ENCODE data around the gene WDR4.
"Not testable (repeated sequence)": the region's sequence is repeated elsewhere in the genome, so short reads cannot be mapped to it uniquely, and the experiment has no call there.

The WDR4 gene

DNA sequence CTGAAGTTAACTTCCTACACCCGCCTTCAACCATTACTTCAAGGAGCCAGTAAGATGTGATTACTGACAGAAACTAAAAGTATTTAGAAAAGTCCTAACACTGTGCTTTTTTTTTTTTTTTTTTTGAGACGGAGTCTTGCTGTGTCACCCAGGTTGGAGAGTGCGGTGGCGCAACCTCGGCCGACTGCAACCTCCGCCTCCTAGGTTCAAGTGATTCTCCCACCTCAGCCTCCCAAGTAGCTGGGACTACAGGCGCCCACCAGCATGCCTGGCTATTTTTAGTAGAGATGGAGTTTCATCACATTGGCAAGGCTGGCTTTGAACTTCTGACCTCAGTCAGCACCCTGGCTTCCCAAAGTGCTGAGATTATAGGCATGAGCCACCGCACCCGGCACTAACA lies 3.5 kb downstream of the WDR4 start:
- not testable (repeated sequence) for DNase-seq

DNA sequence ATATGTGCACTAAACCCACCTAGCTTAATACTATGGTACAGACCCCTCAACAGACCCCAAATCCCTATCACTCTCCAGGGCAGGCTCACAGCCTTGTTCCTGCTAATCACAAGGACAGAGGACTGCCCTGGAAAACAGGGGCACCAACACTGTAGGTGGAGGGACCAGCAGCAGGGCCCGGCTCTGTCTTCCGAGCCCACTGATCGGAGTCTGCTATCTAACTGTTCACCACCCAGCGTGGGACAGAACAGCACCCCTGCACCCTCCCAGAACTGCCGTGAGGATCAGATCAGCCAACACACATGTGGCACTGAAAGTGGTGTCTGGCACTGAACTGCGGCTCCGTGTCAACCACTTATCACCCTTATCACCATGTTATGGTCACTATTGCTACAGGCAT lies 6.2 kb downstream of the WDR4 start:
- no peak for DNase-seq

DNA sequence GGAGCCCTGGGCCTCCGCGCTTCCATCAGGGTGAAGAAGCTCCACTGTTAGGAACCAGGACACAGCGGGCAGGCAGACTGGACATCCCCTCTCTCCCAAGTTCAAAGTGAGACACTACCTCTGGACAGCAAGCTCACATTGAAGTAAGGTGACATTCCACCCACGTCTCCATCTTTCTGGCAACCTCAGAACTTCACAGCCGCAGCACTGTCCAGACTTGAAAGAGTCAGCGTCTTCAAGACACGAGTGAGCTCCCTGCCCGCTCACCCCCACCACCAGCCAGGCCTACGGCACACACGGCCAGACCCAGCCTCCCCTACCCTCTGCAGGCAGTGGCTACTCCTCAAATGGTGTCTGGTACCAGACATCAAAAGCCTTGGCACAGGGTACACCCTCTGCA lies 11.1 kb downstream of the WDR4 start:
- no peak for DNase-seq

DNA sequence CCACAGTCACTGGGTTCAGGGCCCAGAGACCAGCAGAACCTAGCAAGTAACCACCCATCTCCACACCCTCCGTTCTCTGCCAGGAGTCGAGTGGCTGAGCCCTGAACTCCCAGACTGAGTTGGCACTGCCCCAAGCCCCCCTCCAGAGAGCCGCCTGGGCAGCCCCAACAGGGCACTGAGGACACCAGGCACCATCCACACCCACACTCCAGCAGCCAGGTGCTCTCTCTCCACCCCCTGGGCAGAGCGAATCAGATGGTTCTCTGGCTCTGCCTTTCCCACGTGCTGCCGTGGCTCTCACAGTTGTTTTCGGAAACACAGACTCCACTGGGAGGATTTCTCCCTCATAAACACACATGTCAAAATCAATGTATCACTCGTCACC lies 13.6 kb downstream of the WDR4 start:
- no peak for DNase-seq

DNA sequence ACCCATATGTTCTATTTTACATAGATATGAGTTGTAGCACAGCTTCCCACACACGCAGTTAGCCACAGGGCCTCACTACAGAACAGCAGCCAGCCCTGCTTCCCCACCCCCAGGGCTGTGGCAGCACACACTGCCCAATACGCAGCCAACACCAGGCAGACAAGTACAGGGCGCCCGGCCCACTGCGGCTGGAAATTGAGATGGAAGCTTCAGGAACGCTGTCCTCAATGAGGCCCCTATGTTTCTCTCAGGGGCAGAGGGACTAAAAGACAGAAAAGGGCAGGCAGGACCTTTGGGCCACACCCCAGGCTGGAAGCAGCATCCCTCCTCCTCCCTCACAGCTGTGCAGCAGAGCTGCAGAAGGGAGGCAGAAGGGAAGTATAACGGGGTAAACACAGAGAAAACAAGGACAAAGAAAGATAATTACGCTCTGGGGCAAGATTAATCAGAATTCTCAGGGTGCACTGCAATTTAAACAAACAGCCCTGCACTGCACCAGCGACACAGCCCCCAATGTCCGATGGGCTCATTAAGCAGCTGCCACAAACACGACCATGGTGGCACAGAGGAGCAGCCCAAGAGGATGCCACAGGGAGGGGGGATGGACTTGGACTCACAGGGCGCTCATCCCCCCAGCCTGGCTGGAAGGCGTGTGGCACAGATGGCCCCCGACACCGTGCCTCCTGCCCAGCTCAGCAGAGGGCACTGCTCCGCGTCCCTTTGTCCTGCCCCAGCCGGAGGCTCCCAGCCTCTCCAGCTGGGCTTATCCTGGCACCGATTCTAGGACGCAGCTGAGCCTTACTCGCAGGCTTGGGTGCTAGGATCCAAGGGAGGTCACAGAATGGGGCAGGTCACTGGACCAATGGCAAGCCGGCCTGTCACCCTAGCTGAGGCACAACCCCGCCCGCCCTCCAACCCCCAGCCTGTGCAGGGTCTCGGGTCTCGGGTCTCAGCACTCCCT lies 14.2 kb downstream of the WDR4 start:
- no peak for DNase-seq

DNA sequence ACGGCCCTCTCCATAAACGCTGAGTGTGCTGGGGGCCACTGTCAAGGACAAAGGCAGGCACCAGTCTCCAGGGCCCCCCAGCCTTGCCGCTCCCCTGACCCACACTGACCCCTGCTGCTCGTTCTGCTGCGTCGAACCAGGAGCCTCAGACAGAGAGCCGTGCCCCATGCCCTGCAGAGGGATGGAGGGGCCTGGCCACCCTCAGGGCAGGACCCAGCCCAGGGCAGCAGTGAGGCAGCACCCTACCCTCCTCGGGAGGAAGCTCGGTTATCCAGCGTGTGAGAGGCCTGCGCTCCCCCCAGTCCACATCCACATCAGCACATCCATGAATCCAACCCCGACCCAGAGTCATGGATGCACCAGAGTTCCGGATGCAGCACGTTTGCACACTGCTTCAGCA lies 15.1 kb downstream of the WDR4 start:
- no peak for DNase-seq

DNA sequence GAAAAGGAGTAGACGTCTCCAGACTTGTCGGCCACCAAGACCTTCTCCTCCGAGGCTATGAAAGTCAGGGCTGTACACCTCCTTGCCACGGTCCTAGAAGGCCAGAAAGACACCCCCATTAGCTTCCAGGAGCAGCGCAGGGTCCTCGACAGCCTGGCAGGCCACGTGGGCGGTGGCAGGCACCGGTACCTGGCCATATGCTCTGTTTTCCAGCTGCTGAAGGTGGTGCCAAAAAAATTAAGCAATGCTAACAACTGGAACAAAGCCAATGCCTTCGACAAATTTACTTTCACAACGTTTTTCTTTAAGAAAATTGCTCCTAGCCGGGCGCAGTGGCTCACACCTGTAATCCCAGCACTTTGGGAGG lies 15.9 kb downstream of the WDR4 start:
- DNase-seq, result no peak

DNA sequence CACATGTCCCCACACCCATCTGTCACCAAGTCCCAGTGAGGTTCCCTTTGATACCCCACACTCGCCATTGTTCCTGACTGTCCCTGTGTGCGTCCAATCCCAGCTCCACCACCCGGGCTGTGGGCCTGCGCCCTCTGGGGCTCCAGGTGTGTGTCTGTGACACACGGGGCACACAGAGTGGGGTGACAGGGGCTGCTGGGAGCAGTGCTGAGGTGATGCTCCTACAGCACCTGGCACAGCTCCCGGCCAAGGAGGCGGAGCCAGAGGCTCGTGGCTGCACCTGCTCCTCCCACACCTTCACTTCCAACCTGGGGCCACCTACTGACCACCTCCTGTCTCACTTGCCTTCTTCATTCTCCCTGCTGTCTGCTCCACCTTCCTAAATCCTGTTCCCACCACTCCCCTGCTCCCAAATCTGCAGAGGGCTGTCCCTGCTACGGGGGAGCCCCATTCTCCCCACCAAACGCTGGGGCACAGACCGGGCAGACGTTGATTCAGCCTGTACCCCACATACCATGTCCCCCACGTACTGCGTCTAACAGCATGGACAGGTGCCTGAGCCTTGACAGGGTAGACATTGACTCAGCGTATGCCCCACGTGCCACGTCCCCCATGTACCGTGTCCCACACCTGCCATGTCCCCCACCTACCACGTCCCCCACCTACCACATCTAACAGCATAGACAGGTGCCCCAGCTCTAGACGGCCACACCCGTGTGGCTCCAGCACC lies 16.4 kb downstream of the WDR4 start:
- DNase-seq, result no peak

DNA sequence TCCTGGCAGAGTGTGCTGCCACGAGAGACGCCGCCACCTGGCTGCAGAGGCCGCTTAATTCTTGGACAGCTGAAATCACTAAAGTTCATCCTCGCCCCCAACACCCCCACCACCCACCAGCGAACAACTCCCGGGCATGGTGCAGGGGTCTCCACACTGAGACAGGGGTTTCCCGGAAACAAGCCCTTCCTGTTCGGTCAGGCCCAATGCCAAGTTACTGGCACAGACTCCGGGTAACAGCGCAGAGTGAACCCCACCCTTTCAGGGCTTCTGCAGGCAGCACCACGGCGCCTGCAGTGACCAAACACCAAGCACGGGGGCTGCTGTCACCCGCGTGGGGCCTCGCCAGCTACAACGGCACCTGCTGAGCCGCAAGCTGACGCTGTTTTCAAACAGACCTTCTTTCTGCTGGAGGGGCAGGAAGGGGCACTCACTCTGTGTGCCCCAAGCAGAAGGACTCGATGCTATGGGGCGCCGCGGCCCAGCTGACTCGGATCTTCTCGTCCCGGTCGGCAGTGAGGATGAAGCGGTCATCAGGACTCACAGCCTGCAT lies 17.4 kb downstream of the WDR4 start:
- DNase-seq, result no peak

DNA sequence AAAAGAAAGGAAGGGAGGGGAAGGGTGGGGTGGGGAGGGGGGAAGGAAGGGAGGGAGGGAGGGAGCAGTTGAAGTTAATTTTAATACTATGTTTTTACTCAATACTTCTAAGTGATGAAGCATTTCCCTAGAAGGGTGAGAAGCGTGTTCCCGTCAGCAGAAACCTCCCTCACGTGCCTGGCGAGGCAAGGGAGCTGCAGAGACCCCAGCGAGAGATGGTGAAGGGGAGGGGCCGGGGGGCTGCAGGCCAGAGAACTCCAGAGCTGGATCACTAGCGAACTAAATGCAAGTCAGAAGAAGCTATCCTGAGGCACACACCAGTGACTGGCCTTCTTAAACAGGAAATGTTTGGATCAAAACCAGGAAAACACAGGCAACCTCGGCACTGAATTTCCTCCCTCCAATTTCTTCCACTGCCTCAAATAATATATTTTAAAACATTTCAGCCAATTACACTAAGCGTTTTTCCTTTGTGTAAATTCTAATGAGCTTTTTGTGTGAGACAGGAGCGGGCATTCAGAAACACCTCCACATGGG lies 18.0 kb downstream of the WDR4 start:
- no peak for DNase-seq

DNA sequence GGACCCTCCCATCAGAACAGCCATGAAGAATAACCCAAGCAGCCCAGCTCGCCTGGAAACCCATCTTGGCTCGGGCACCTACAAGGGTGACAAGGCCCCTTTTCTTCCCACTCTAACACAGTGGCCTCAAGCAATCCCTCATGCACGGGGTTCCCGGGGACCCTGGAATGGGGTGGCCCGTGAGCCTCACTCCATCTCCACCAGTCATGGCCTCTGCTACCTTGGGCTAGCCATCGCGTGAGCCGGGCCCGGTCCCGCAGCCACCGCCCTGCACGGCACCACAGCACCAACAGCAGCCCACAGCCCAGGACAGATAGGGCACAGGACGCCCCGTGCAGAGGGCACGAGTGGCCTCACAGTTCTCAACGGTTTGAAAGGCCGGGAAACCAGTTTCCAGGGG lies 19.0 kb downstream of the WDR4 start:
- DNase-seq, result no peak

DNA sequence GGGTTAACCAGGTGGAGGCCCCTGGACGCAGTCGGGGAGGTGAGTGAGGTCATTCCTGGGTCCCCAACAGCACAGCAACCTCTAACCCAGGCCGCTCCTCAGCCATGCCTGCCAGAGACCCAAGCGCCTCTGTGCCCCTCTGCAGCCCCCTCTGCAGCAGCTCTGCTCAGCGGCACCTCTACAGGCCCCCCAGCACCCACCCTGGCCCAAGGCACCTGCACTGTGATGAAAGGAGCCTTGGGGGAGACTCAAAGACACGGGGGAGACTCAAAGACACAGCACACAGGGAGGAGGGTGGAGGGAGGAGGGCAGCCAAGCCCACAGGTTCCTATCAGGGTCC lies 19.5 kb downstream of the WDR4 start:
- DNase-seq, result no peak

DNA sequence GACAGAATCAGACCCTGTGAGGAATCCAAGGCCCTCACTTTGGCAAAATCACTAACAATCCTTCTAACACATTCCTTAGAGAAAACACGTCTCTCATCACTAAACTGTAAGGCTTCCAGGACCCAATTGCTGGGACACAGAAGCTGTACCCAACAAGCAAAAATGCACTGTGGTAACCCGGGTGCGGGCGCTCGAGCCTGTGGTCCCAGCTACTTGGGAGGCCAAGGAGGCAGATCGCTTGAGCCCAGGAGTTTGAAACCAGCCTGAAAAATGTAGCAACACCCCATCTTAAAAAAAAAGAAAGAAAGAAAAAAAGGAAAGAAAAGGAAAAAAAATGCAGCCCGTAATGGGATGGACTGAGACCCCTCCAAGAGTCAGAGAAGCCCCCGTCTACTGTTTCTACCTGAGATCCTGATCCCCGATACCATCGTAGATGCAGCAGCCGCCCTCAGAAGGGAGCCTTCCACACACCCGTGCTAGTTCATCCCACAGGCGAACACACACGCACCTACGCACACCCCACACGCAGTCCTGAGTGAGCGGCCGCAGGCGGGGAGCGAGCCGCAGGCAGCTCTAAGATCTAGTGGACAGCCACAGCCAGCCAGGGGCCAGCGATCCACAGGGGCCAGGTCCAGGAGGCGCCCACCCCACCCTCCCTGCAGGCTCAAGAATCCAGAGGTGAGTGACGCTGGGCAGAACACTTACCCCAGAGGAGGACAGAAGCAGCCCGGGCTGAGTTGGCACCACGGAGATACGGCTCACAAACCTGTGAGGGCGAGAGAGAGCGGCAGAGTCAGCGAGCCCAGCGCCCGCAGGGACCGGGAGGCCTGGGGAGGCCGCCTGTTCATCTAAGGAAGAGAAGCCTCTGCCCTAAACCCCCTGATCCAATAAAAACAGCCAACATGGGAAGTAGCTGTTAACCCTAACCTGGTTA lies 20.1 kb downstream of the WDR4 start:
- no peak for DNase-seq

DNA sequence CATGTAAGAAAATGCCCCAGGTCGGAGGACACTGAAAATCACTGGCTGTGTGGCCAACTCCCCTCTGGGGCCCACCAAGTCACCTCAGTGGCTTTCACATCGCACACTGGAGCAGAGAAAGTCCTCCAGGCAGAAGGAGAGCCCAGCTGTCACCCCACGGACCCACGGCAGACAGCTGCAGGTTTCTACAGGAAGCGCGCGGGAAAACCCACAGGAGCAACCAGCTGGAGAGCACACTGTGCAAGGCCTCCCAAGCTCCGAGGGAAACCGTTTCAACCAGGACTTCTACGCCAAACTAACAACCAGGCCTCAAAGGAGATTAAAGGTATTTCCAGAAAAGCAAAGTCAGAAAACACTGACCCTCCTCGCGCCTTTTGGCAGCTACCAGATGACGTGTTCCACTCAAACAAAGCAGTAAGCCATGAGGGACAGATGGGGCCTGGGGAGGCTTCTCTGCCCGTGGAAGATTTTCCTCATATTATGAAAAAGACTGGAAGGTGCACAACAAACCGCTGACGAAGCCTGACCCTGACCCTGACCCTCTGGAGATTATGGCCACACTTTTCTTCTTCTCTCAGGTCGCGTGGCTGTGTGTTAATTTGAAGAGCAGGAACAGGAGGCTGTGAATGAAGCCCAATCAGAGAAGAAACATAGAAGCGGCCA lies 21.0 kb downstream of the WDR4 start:
- no peak for DNase-seq

DNA sequence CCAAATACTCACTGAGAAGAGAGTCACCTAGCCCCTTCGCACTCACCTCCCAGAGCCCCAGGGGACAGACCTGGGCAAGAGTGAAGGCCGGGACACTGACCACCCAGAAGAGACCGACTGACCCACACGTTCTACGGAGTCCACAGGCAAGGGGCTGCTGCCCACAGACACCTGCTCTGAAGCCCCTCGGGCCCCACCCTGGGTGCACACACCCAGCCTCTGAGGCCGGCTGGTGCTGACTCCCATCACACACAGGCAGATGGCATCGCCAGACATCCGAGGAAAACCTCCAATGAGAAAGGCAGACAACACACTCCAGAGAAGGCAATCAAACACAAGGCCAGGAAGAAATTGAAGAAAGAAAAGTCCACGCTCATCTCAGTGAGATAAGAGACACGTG lies 22.1 kb downstream of the WDR4 start:
- no peak for DNase-seq

DNA sequence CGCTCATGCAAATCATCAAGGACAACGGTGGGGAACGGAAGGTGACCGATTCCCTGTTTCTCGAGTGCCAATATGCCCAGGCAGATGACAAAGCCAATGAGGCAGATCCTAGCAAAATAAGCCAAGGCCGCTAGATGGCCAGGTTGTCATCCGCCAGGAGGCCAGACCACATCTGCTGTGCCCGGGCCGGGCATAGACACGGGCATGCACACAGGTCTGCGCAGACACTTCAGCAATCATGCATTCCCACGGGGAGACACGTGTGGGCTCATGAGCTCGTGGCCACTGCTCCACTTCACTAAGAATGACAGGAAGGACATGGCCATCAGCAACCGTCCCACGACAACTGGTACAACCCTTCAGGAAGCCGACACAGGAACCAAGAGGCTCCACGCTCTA lies 23.4 kb downstream of the WDR4 start:
- DNase-seq, result no peak

DNA sequence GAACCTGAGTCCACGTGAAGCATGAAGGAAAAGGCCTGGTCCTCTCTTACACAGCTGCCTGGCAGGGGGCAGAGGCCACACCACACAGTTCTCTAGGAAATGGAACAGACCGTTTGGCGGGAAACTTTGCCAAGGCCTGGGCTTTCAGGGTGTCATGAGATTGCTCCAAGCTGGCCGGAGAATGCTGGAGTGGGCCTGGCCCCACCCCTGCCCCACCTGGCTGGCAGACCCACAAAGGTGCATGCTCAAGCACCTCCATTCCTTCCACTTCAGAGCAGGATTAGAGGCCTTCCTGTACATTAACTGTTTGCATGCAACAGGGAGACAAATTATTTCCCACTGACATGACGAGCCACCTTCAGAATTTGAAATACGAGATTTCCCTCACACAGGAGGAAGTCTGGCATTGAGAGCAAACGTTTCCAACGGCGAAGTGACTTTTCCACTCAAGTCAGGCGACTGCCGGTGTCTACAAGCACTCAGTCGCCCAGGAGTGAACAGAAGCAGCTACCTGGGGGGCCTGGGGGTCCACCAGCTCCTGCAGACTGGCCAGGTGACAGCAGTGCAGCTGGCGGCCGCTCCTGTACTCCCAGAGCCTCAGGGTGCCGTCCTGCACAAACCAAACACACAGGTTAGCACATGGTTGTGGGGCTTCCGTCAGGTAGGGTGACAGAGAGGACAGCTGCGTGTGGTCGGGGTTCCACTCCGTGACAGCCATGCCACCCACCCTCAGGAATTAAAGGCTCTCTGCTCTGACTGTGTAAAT lies 24.0 kb downstream of the WDR4 start:
- no peak for DNase-seq

DNA sequence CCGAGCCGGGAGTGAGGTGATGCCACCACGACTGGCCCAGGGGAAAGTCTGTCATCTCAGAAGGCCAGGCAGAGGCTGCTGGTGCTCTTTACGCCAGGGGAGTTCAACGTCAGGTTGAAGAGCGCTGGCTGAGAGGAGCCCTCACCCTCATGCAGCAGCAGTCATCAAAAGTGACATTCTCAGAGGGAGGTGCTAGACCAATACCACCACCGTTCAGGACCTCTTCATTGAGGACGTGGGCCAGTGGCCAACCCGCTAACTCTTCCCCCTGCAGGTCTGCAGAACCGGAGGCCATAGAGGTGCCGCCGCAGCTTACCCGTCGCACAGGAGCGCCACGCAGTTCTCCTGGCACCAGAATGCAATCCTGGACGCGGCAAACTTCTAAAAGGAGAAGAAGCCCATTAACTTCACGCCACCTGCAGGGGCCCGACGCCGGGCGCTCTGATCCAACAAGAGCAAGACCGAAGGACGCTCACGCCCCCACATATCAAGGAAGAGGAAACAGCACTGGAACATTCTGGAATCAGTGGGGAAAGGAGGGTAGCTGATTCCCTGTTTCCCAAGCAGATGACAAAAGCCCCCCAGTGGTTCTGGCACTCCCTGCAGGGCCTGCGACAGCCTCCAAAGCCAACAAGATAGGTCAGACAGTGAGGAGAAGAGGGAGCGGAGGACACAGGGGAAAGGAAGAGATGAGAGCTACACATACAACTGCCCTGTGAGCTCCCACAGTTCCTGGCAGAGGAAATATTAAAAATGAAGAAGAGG lies 24.9 kb downstream of the WDR4 start:
- no peak for DNase-seq

DNA sequence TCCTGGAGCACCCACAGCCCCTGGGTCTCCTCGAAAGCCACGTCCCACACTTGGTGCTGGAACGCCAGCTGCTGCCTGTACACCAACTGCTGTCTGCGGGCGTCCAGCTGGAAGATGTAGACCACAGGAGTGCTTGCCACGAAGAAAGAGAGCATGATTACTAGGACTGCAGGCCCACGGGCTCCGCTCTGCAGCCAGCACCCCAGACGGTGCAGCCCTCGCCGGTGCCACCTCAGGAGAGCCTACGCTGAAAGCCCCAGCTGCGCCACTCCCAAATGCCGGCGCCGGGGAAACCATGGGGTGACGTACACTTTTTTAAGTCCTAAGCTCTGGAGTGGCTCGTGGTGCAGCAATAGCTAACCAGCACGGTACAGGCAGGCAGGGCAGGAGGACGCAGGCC lies 25.7 kb downstream of the WDR4 start:
- DNase-seq, result no peak

DNA sequence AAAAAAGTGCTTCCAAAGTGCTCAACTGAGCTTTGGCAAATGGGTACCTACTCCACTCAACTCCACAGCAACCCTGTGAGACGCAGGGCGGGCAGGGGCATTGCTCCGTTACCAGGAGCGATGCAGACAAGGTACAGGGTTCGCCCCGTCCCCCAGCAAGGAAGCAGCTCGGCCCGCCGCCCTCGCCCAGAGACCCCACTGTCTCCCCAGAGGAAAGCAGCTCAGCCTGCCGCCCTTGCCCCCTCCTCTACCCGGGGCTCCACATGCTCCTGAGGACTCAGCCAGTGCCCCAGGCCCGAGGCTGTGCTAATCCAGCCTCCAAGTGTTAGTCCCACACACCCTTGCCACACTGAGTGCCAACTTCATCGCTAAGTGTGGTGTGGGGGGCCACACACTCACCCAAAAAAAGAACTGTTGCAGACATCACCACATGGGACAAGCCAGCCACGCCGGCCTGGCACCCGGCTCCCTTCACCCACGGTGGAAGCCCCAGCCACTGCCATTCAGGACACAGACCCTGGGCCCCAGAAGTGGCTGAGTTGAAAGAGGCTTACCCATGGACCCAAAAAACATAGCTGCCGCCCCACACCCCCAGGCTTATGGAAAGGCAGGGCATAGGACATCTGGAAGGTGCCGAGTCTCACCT lies 26.3 kb downstream of the WDR4 start:
- no peak for DNase-seq
